ENCODE measurements around the gene HMGCLL1.

GRCh38 chr6:55543633-55544309 is 35.2 kb downstream of the HMGCLL1 start:
- no peak for TF ChIP-seq CTCF (IDR thresholded peaks at IDR 0.05)
- no peak for TF ChIP-seq POLR2A (IDR thresholded peaks at IDR 0.05)

Measured in stomach (tissue), 4 donors.